ENCODE results near the gene ZDHHC18.

GRCh38 chr1:26839339-26839722 lies 12.8 kb downstream of the ZDHHC18 start:
- TF ChIP-seq CTCF (IDR thresholded peaks at IDR 0.05) (no peak), POLR2AphosphoS5 (IDR thresholded peaks at IDR 0.05) (no peak), POLR2A (IDR thresholded peaks at IDR 0.05) (no peak), EP300 (IDR thresholded peaks at IDR 0.05) (no peak)
